Measurements from ENCODE around the gene FLYWCH1. TPM values are rescaled to one million over a fixed set of nuclear protein-coding genes. Genes with fewer than 3 reads are reported as not detected.

Gene FLYWCH1
- total RNA-seq, 1 donor from 2014 or later: 5.1 TPM

GRCh38 chr16:2964475-2965336 lies 53.0 kb downstream of the FLYWCH1 start:
- Histone ChIP-seq H3K4me2 (peak overlapping the region; percentile 98), H3K9me3 (ENCODE audit: low read depth) (no peaks in the 10 kb centered on the region), H3K27me3 (peaks cover 70% of the 10 kb centered on the region), H2AFZ (replicated peaks) (peak overlapping the region; percentile 75), H3K36me3 (no peaks in the 10 kb centered on the region), H3F3A (ENCODE audit: low read depth) (peaks cover 44% of the 10 kb centered on the region), H3K9ac (no peak overlapping the region), H4K20me1 (ENCODE audit: low read depth) (peaks cover 36% of the 10 kb centered on the region), H3K79me2 (ENCODE audit: low read depth) (no peaks in the 10 kb centered on the region), H3K4me3 (peak overlapping the region; percentile 63), H3K27ac (no peak overlapping the region), H3K4me1 (peaks cover 18% of the 10 kb centered on the region)
- no peak overlapping the region for H3K27ac Mint-ChIP-seq
- H3K4me3 Mint-ChIP-seq: peak overlapping the region; percentile 86
- peak; percentile 96 for DNase-seq (ENCODE audit: low spot score)
- H3K36me3 Mint-ChIP-seq: no peaks in the 10 kb centered on the region
- TF ChIP-seq EZH2 (IDR thresholded peaks at IDR 0.05): no peak
- TF ChIP-seq EZH2phosphoT487 (IDR thresholded peaks at IDR 0.05): peak; percentile 47
- H3K27me3 Mint-ChIP-seq (ENCODE audit: insufficient read depth, low read depth): peaks cover 19% of the 10 kb centered on the region
- peaks cover 12% of the 10 kb centered on the region for H3K4me1 Mint-ChIP-seq
- H3K9me3 Mint-ChIP-seq: peaks cover 5% of the 10 kb centered on the region

GRCh38 chr16:2966043-2966807 lies 54.5 kb downstream of the FLYWCH1 start:
- Histone ChIP-seq H3F3A (ENCODE audit: low read depth) (peaks cover 57% of the 10 kb centered on the region), H3K79me2 (ENCODE audit: low read depth) (no peaks in the 10 kb centered on the region), H3K9me3 (ENCODE audit: low read depth) (no peaks in the 10 kb centered on the region), H3K27me3 (peaks cover 70% of the 10 kb centered on the region), H3K4me1 (peaks cover 22% of the 10 kb centered on the region), H4K20me1 (ENCODE audit: low read depth) (peaks cover 50% of the 10 kb centered on the region), H3K4me2 (no peak overlapping the region), H3K4me3 (no peak overlapping the region), H2AFZ (replicated peaks) (no peak overlapping the region), H3K9ac (no peak overlapping the region), H3K36me3 (no peaks in the 10 kb centered on the region), H3K27ac (no peak overlapping the region)
- DNase-seq (ENCODE audit: low spot score): peak; percentile 1
- TF ChIP-seq CTCF (IDR thresholded peaks at IDR 0.05) (no peak), EZH2phosphoT487 (IDR thresholded peaks at IDR 0.05) (no peak), EZH2 (IDR thresholded peaks at IDR 0.05) (no peak)
- Mint-ChIP-seq H3K27me3 (ENCODE audit: insufficient read depth, low read depth) (peaks cover 21% of the 10 kb centered on the region), H3K36me3 (no peaks in the 10 kb centered on the region), H3K9me3 (peaks cover 5% of the 10 kb centered on the region), H3K27ac (no peak overlapping the region), H3K4me3 (no peak overlapping the region), H3K4me1 (peaks cover 20% of the 10 kb centered on the region)

- Histone ChIP-seq H3K79me2 (ENCODE audit: low read depth) (no peaks in the 10 kb centered on the region), H4K20me1 (ENCODE audit: low read depth) (peaks cover 55% of the 10 kb centered on the region), H3K9me3 (ENCODE audit: low read depth) (no peaks in the 10 kb centered on the region), H3K9ac (no peak overlapping the region), H3K4me1 (peaks cover 22% of the 10 kb centered on the region), H3K4me2 (peak overlapping the region; percentile 9), H3K27ac (no peak overlapping the region), H3K4me3 (no peak overlapping the region), H2AFZ (replicated peaks) (no peak overlapping the region), H3F3A (ENCODE audit: low read depth) (peaks cover 57% of the 10 kb centered on the region), H3K36me3 (no peaks in the 10 kb centered on the region), H3K27me3 (peaks cover 70% of the 10 kb centered on the region)
- no peak overlapping the region for H3K27ac Mint-ChIP-seq
- TF ChIP-seq CTCF (IDR thresholded peaks at IDR 0.05) (no peak), EZH2 (IDR thresholded peaks at IDR 0.05) (peak; percentile 40), EZH2phosphoT487 (IDR thresholded peaks at IDR 0.05) (no peak)
- no peak overlapping the region for H3K4me3 Mint-ChIP-seq
- peaks cover 19% of the 10 kb centered on the region for H3K4me1 Mint-ChIP-seq
- peak; percentile 29 for DNase-seq (ENCODE audit: low spot score)
- H3K9me3 Mint-ChIP-seq: peaks cover 5% of the 10 kb centered on the region
- no peaks in the 10 kb centered on the region for H3K36me3 Mint-ChIP-seq
- peaks cover 19% of the 10 kb centered on the region for H3K27me3 Mint-ChIP-seq (ENCODE audit: insufficient read depth, low read depth)
These were observed 55.1 kb downstream of the FLYWCH1 start for GRCh38 chr16:2966808-2967191.
